WTC11 (cell line): ENCODE measurements around the gene NNMT. TPM values are rescaled to one million over a fixed set of nuclear protein-coding genes. Genes with fewer than 3 reads are reported as not detected.
"Not testable (repeated sequence)": the region's sequence is repeated elsewhere in the genome, so short reads cannot be mapped to it uniquely, and the experiment has no call there.

Source experiments
- ATAC-seq: fragments of 200-7000 bp; cut with Tn5 transposase; 2 replicates; pipeline ENCODE4 v1.10.0; 2021; ENCODE audit warnings: mild to moderate bottlenecking, moderate library complexity
- CTCF ChIA-PET: fragments of 300-600 bp; sonication (Branson Sonifier 250); formaldehyde crosslinking; loops from one replicate; lab custom pipeline; 2021; ENCODE audit warnings: antibody characterized with exemption; lab: Charles Lee
- POLR2A ChIA-PET: fragments of 350-600 bp; sonication (Branson Sonifier 250); formaldehyde crosslinking; loops from one replicate; lab custom pipeline; 2021; ENCODE audit warnings: antibody characterized with exemption; lab: Charles Lee
- DNase-seq: peaks from one replicate; pipeline ENCODE4 v3.0.0; 2021; ENCODE audit warnings: low spot score
- H3K27ac Mint-ChIP-seq: 2 replicates; pipeline ENCODE4 v1.8.0; 2021; ENCODE audit warnings: mixed read lengths
- H3K27me3 Mint-ChIP-seq: 2 replicates; pipeline ENCODE4 v1.8.0; 2021; ENCODE audit warnings: low read depth, mild to moderate bottlenecking, moderate library complexity, mixed read lengths
- H3K36me3 Mint-ChIP-seq: 2 replicates; pipeline ENCODE4 v1.8.0; 2021; ENCODE audit warnings: mixed read lengths
- H3K4me1 Mint-ChIP-seq: 2 replicates; pipeline ENCODE4 v1.8.0; 2022; ENCODE audit warnings: mixed read lengths
- H3K4me3 Mint-ChIP-seq: 2 replicates; pipeline ENCODE4 v1.8.0; 2021; ENCODE audit warnings: mild to moderate bottlenecking, moderate library complexity, mixed read lengths
- H3K9me3 Mint-ChIP-seq: 2 replicates; pipeline ENCODE4 v1.8.0; 2021; ENCODE audit warnings: mixed read lengths
- AR ChIP-seq: fragments of 250-450 bp; sonication (Bioruptor Pico); IDR thresholded peaks from 2 replicates; pipeline ENCODE4 v1.9.0; 2021; ENCODE audit warnings: mild to moderate bottlenecking
- ARID4B ChIP-seq: sonication (generic); formaldehyde crosslinking; IDR thresholded peaks from 2 replicates; pipeline ENCODE4 v1.8.0; 2023; ENCODE audit warnings: missing genetic modification reagents, mild to moderate bottlenecking, borderline replicate concordance
- CREM ChIP-seq: sonication (generic); formaldehyde crosslinking; IDR thresholded peaks from 2 replicates; pipeline ENCODE4 v1.8.1; 2022; ENCODE audit warnings: mild to moderate bottlenecking, missing genetic modification reagents, moderate library complexity
- CTCF ChIP-seq: fragments of 200-600 bp; IDR thresholded peaks from 2 replicates; pipeline ENCODE4 v1.8.0; 2022; ENCODE audit warnings: antibody characterized with exemption
- GTF2I ChIP-seq: fragments of 250-450 bp; sonication (Bioruptor Pico); conservative IDR thresholded peaks from 2 replicates; pipeline ENCODE4 v1.4.0; 2021; ENCODE audit warnings: mild to moderate bottlenecking
- IRF2 ChIP-seq: sonication (generic); formaldehyde crosslinking; IDR thresholded peaks from 2 replicates; pipeline ENCODE4 v1.8.0; 2022; ENCODE audit warnings: low read depth, missing genetic modification reagents, borderline replicate concordance
- KAT7 ChIP-seq: sonication (generic); formaldehyde crosslinking; IDR thresholded peaks from 2 replicates; pipeline ENCODE4 v1.8.1; 2023; ENCODE audit warnings: missing genetic modification reagents, mild to moderate bottlenecking, borderline replicate concordance
- MYBL2 ChIP-seq: sonication (generic); formaldehyde crosslinking; IDR thresholded peaks from 2 replicates; pipeline ENCODE4 v1.8.1; 2023; ENCODE audit warnings: mild to moderate bottlenecking, moderate library complexity, missing genetic modification reagents
- NFATC4 ChIP-seq: fragments of 250-450 bp; sonication (Bioruptor Pico); IDR thresholded peaks from 2 replicates; pipeline ENCODE4 v1.9.0; 2021; ENCODE audit warnings: mild to moderate bottlenecking
- NFYB ChIP-seq: sonication (generic); formaldehyde crosslinking; conservative IDR thresholded peaks from 2 replicates; pipeline ENCODE4 v1.8.0; 2022; ENCODE audit warnings: low read depth, missing genetic modification reagents
- SP1 ChIP-seq: sonication (generic); formaldehyde crosslinking; conservative IDR thresholded peaks from 2 replicates; pipeline ENCODE4 v1.8.1; 2022; ENCODE audit warnings: missing genetic modification reagents
- TEAD1 ChIP-seq: sonication (generic); formaldehyde crosslinking; IDR thresholded peaks from 2 replicates; pipeline ENCODE4 v1.8.0; 2022; ENCODE audit warnings: mild to moderate bottlenecking, missing genetic modification reagents
- USF2 ChIP-seq: sonication (generic); formaldehyde crosslinking; IDR thresholded peaks from 2 replicates; pipeline ENCODE4 v1.8.1; 2023; ENCODE audit warnings: mild to moderate bottlenecking, missing genetic modification reagents, moderate library complexity
- ZNF317 ChIP-seq: sonication (generic); formaldehyde crosslinking; IDR thresholded peaks from 2 replicates; pipeline ENCODE4 v1.8.1; 2023; ENCODE audit warnings: low read depth, mild to moderate bottlenecking, moderate library complexity, missing genetic modification reagents, borderline replicate concordance
- total RNA-seq: library from RNA; stranded (reverse); gene quantifications from 3 replicates; pipeline ENCODE4 v1.2.3, GENCODE V29; 2021

The NNMT gene
- total RNA-seq, 1 experiment from 2014 or later, result 0.50 TPM

GRCh38 chr11:114340311-114341131, 44.3 kb downstream of the NNMT start:
- TF ChIP-seq CTCF (peak; percentile 63), CREM (CRISPR knock-in tag) (no peak), MYBL2 (CRISPR knock-in tag) (no peak)
- POLR2A ChIA-PET, result interaction anchor here (1.1 kb wide), 1 partner anchor 60 kb away, joined by 3 read pairs; no protein-coding TSS in a partner anchor
- ATAC-seq (peak; percentile 97), DNase-seq (peak; percentile 41)
- H3K27ac Mint-ChIP-seq, result no peak overlapping the region
- CTCF ChIA-PET, result interaction anchor here (0.6 to 1.5 kb wide), 32 partner anchors 8 to 434 kb away, joined by 3 to 11 read pairs (median 4); no protein-coding TSS in a partner anchor
- no peak overlapping the region for H3K4me3 Mint-ChIP-seq
- no peaks in the 10 kb centered on the region; the same call in 1 of the 2 replicates for H3K27me3 Mint-ChIP-seq
- peaks cover 8% of the 10 kb centered on the region; the same call in 1 of the 2 replicates for H3K36me3 Mint-ChIP-seq
- peaks cover 12% of the 10 kb centered on the region for H3K4me1 Mint-ChIP-seq
- peaks cover 22% of the 10 kb centered on the region for H3K9me3 Mint-ChIP-seq

- H3K27ac Mint-ChIP-seq, CTCF ChIA-PET, H3K36me3 Mint-ChIP-seq: not testable (repeated sequence)
- 0 out of 2 replicates have a peak, but pooled peaks have one; percentile 23 for TF ChIP-seq GTF2I (CRISPR knock-in tag)
- TF ChIP-seq, all 79 proteins: peak for 1; not testable (repeated sequence) for 78
- not testable (repeated sequence) for ATAC-seq, H3K27me3 Mint-ChIP-seq, H3K4me3 Mint-ChIP-seq, DNase-seq
- POLR2A ChIA-PET, result interaction anchor here (1.1 kb wide), 1 partner anchor 61 kb away, joined by 3 read pairs; no protein-coding TSS in a partner anchor
- Mint-ChIP-seq H3K9me3 (peaks cover 16% of the 10 kb centered on the region), H3K4me1 (peaks cover 12% of the 10 kb centered on the region)
Measured at GRCh38 chr11:114341667-114342066, 45.5 kb downstream of the NNMT start.

- ChIA-PET POLR2A (no interaction called here), CTCF (no interaction called here)
- Mint-ChIP-seq H3K36me3 (peaks cover 10% of the 10 kb centered on the region), H3K4me1 (peaks cover 12% of the 10 kb centered on the region), H3K9me3 (peaks cover 17% of the 10 kb centered on the region), H3K4me3 (no peak overlapping the region), H3K27ac (no peak overlapping the region), H3K27me3 (no peaks in the 10 kb centered on the region; the same call in 1 of the 2 replicates)
- no peak for DNase-seq
- TF ChIP-seq IRF2 (no peak), KAT7 (CRISPR knock-in tag) (no peak), ARID4B (no peak), SP1 (CRISPR knock-in tag) (no peak), USF2 (CRISPR knock-in tag) (no peak)
- no peak for ATAC-seq
Measured at GRCh38 chr11:114342476-114342875, 46.3 kb downstream of the NNMT start.

GRCh38 chr11:114343020-114343419, 46.8 kb downstream of the NNMT start:
- Mint-ChIP-seq H3K4me1 (peaks cover 12% of the 10 kb centered on the region), H3K27me3 (no peaks in the 10 kb centered on the region; the same call in 1 of the 2 replicates), H3K4me3 (no peak overlapping the region), H3K36me3 (peaks cover 15% of the 10 kb centered on the region), H3K9me3 (peaks cover 20% of the 10 kb centered on the region), H3K27ac (no peak overlapping the region)
- DNase-seq (no peak), ATAC-seq (no peak)
- CTCF ChIA-PET, result no interaction called here
- POLR2A ChIA-PET, result no interaction called here
- TF ChIP-seq NFYB (CRISPR knock-in tag), result no peak
- TF ChIP-seq NFATC4, result no peak
- no peak for TF ChIP-seq TEAD1
- no peak for TF ChIP-seq ZNF317 (CRISPR knock-in tag)
- no peak for TF ChIP-seq AR
